PFSK-1 (cell line): ENCODE results near the gene GNB3.

Experiments
- POLR2AphosphoS5 ChIP-seq: IDR thresholded peaks from 2 replicates; pipeline ENCODE4 v1.6.1; 2012; ENCODE audit warnings: low read depth, mild to moderate bottlenecking, control low read depth, low read length, moderate library complexity
- SIN3A ChIP-seq: IDR thresholded peaks from 2 replicates; pipeline ENCODE4 v1.6.1; 2012; ENCODE audit warnings: mild to moderate bottlenecking, low read length, moderate library complexity, borderline replicate concordance; ENCODE audit not compliant: insufficient read depth
- TAF1 ChIP-seq: IDR thresholded peaks from 2 replicates; pipeline ENCODE4 v1.6.1; 2012; ENCODE audit warnings: low read length, control low read depth, borderline replicate concordance; ENCODE audit not compliant: insufficient read depth
- TF ChIP-seq, protein P1 (sequence below), 2 experiments: IDR thresholded peaks; 2 replicates each; pipeline versions ENCODE4 v1.6.1 to v1.8.0; 2011 to 2012; ENCODE audit warnings: low read depth in 2 of 2, low read length in 2 of 2, control low read depth in 1 of 2, inconsistent platforms in 1 of 2, mild to moderate bottlenecking in 1 of 2, moderate library complexity in 1 of 2; ENCODE audit not compliant: insufficient read depth in 1 of 2

DNA sequence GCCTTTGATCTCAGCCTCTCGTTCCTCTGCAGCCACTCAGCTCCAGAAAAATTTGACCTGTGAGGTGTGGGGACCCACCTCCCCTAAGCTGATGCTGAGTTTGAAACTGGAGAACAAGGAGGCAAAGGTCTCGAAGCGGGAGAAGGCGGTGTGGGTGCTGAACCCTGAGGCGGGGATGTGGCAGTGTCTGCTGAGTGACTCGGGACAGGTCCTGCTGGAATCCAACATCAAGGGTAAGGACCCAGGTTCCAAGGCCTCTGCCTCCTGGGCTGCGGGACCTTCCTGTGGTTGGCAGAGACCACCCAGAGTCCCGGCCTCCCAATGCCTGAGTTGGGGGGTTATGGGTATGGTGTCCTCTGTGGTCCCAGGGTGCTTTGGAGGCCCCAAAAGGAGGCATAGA is 23.6 kb upstream of the GNB3 start:
- TF ChIP-seq, protein P1, sequence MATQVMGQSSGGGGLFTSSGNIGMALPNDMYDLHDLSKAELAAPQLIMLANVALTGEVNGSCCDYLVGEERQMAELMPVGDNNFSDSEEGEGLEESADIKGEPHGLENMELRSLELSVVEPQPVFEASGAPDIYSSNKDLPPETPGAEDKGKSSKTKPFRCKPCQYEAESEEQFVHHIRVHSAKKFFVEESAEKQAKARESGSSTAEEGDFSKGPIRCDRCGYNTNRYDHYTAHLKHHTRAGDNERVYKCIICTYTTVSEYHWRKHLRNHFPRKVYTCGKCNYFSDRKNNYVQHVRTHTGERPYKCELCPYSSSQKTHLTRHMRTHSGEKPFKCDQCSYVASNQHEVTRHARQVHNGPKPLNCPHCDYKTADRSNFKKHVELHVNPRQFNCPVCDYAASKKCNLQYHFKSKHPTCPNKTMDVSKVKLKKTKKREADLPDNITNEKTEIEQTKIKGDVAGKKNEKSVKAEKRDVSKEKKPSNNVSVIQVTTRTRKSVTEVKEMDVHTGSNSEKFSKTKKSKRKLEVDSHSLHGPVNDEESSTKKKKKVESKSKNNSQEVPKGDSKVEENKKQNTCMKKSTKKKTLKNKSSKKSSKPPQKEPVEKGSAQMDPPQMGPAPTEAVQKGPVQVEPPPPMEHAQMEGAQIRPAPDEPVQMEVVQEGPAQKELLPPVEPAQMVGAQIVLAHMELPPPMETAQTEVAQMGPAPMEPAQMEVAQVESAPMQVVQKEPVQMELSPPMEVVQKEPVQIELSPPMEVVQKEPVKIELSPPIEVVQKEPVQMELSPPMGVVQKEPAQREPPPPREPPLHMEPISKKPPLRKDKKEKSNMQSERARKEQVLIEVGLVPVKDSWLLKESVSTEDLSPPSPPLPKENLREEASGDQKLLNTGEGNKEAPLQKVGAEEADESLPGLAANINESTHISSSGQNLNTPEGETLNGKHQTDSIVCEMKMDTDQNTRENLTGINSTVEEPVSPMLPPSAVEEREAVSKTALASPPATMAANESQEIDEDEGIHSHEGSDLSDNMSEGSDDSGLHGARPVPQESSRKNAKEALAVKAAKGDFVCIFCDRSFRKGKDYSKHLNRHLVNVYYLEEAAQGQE (IDR thresholded peaks at IDR 0.05; ENCODE audit: insufficient read depth in 1 of 2, low read depth in 2 of 2, low read length in 2 of 2), result no peak
- TF ChIP-seq SIN3A (no peak), POLR2AphosphoS5 (no peak), TAF1 (no peak)
